Measurements from ENCODE around the gene FOXO4. TPM values are rescaled to one million over a fixed set of nuclear protein-coding genes. Genes with fewer than 3 reads are reported as not detected.

The FOXO4 gene
- total RNA-seq, 4 donors from 2014 or later = 14.9 to 18.8 (median 16.9) TPM

DNA sequence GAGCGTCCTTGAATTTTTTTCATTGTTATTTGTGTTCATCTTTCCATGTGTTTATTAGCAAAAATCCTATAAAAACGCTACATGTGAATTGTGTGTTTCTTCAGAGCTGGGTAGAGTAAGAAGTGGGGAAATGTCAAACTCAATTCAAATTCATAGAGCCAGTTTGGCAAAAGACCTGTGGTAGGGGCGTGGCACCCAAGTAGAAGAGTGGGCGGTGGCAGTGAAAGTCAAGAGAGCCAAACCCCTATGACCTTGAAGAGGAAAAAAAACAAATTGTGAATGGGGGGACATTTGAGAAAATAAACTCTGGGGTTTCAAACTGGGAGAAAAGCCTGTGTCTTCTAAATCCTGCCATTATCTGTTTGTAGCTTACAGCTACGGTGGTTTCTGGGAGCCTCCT is 4.4 kb upstream of the FOXO4 start:
- Histone ChIP-seq H3K27me3 (no peaks in the 10 kb centered on the region), H3K9me3 (no peaks in the 10 kb centered on the region), H3K36me3 (no peaks in the 10 kb centered on the region), H3K4me1 (no peaks in the 10 kb centered on the region), H3K27ac (no peak overlapping the region), H3K4me3 (replicated peaks in 1 of 3) (no peak overlapping the region)
- TF ChIP-seq, protein P1, sequence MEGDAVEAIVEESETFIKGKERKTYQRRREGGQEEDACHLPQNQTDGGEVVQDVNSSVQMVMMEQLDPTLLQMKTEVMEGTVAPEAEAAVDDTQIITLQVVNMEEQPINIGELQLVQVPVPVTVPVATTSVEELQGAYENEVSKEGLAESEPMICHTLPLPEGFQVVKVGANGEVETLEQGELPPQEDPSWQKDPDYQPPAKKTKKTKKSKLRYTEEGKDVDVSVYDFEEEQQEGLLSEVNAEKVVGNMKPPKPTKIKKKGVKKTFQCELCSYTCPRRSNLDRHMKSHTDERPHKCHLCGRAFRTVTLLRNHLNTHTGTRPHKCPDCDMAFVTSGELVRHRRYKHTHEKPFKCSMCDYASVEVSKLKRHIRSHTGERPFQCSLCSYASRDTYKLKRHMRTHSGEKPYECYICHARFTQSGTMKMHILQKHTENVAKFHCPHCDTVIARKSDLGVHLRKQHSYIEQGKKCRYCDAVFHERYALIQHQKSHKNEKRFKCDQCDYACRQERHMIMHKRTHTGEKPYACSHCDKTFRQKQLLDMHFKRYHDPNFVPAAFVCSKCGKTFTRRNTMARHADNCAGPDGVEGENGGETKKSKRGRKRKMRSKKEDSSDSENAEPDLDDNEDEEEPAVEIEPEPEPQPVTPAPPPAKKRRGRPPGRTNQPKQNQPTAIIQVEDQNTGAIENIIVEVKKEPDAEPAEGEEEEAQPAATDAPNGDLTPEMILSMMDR (IDR thresholded peaks at IDR 0.05) = no peak
- no peak for TF ChIP-seq POLR2A (IDR thresholded peaks at IDR 0.05)
- WGBS, 2 donors = 85 to 86% methylated on average over 5 of the region's 5 CpGs
- DNase-seq = no peak
- intact Hi-C loops (cut with DNase I) = no loop called here

DNA sequence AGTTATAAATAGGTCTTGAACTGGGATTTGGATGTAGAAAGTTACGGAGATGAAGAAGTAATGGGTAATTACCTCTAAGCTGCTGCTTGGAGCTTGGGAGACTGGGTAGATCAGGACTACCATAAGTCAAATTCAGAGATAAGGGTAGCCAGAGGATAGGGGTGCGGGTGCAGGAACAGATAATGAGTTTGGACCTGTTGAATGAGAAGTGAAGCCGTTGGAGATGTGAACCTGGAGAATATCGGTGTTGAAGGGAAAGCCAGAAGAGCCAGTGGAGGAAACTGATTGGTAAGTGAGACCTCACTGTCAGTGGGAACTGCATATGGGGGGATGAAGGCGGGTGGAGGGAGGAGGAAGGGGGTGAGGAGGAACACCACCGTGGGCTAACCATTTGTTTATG is 618 bp upstream of the FOXO4 start:
- no peak for DNase-seq
- H3K4me3 ChIP-seq (replicated peaks in 1 of 3) = peak overlapping the region in 1 of 3 donors; percentile 43
- H3K36me3 ChIP-seq = no peaks in the 10 kb centered on the region
- H3K27ac ChIP-seq = no peak overlapping the region
- H3K4me1 ChIP-seq = peaks cover 0 to 5% of the 10 kb centered on the region in 2 donors
- H3K27me3 ChIP-seq = no peaks in the 10 kb centered on the region
- H3K9me3 ChIP-seq = no peaks in the 10 kb centered on the region
- WGBS, 2 donors = 27 to 38% methylated on average over 6 of the region's 6 CpGs
- TF ChIP-seq, protein P1 (IDR thresholded peaks at IDR 0.05) = no peak
- TF ChIP-seq POLR2A (IDR thresholded peaks at IDR 0.05) = no peak
- intact Hi-C loops (cut with DNase I) = no loop called here

DNA sequence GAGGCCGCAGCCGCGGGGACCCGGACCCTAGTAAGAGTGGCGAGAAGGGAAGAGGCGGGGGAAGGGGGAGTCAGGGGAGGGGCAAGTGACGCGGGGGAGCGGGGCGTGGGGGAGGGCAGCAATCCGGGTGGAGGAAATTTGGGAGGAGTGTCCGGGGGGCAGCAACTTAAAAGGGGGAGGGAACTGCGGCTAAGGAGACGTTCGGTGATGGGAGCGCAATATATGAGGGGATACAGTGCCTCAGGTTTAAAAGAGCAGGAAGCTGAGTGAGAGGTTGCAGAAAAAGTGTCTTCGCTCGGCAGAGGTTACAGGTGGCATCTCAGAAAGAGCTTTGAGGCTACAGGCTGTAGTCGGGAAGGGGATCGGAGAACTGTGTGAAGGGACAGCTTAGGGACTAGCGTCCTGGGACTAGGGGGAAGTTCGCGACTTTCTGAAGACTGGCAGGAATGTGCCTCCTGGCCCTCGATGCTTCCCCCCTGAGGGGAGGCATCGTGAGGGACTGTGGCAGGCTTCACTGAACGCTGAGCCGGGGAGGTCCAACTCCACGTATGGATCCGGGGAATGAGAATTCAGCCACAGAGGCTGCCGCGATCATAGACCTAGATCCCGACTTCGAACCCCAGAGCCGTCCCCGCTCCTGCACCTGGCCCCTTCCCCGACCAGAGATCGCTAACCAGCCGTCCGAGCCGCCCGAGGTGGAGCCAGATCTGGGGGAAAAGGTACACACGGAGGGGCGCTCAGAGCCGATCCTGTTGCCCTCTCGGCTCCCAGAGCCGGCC is 519 bp downstream of the FOXO4 start:
- intact Hi-C loops (cut with DNase I) = no loop called here
- H3K4me1 ChIP-seq = peaks cover 0 to 5% of the 10 kb centered on the region in 2 donors
- peak overlapping the region in 2 of 3 donors; percentile 45 to 76 for H3K27ac ChIP-seq
- no peaks in the 10 kb centered on the region for H3K27me3 ChIP-seq
- 0 to 1% methylated on average over 14 to 19 of the region's 46 CpGs for WGBS, 2 donors
- H3K36me3 ChIP-seq = no peaks in the 10 kb centered on the region
- no peak for DNase-seq
- H3K4me3 ChIP-seq (replicated peaks in 1 of 3) = peak overlapping the region; percentile 23 to 43 (median 26)
- no peak for TF ChIP-seq POLR2A (IDR thresholded peaks at IDR 0.05)
- TF ChIP-seq, protein P1 (IDR thresholded peaks at IDR 0.05) = no peak
- no peaks in the 10 kb centered on the region for H3K9me3 ChIP-seq

DNA sequence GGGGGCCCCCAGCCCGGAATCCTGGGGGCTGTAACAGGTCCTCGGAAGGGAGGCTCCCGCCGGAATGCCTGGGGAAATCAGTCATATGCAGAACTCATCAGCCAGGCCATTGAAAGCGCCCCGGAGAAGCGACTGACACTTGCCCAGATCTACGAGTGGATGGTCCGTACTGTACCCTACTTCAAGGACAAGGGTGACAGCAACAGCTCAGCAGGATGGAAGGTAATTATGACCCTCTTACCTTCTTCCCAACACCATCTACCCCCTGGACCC is 1.0 kb downstream of the FOXO4 start:
- H3K36me3 ChIP-seq = no peaks in the 10 kb centered on the region
- peaks cover 0 to 5% of the 10 kb centered on the region in 2 donors for H3K4me1 ChIP-seq
- intact Hi-C loops (cut with DNase I) = no loop called here
- no peak for DNase-seq
- WGBS, 2 donors = 13 to 20% methylated on average over 1 to 4 of the region's 9 CpGs
- H3K27me3 ChIP-seq = no peaks in the 10 kb centered on the region
- peak overlapping the region in 2 of 3 donors; percentile 23 to 43 for H3K4me3 ChIP-seq (replicated peaks in 1 of 3)
- H3K9me3 ChIP-seq = no peaks in the 10 kb centered on the region
- TF ChIP-seq, protein P1 (IDR thresholded peaks at IDR 0.05) = no peak
- TF ChIP-seq POLR2A (IDR thresholded peaks at IDR 0.05) = no peak
- no peak overlapping the region for H3K27ac ChIP-seq

DNA sequence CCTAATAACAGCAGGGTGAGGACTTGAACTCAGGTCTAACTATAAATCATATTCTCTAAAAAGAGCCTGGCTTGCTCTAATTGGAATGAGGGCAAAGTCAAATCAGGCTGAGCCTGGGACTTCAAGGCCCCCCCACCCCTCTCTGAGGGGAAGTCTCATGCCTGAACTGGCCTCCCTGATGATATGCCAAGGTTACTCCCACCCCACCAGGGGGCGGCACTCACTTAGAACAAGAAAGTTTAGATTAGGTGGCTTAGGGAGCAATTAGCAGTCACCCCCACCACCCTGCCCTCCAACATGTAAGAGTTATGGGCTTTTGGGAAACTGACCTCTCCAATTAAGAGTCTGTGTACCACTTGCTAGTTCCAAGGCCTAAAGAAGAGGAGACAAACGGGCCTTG is 2.7 kb downstream of the FOXO4 start:
- DNase-seq = peak; percentile 40
- 34 to 47% methylated on average over 2 of the region's 2 CpGs for WGBS, 2 donors
- no peak for TF ChIP-seq POLR2A (IDR thresholded peaks at IDR 0.05)
- TF ChIP-seq, protein P1 (IDR thresholded peaks at IDR 0.05) = peak in 4 of 6 experiments; percentile 18 to 27 (median 22)
- no peak overlapping the region for H3K27ac ChIP-seq
- H3K36me3 ChIP-seq = no peaks in the 10 kb centered on the region
- H3K4me1 ChIP-seq = peaks cover 0 to 5% of the 10 kb centered on the region in 2 donors
- no peaks in the 10 kb centered on the region for H3K27me3 ChIP-seq
- H3K4me3 ChIP-seq (replicated peaks in 1 of 3) = no peak overlapping the region
- intact Hi-C loops (cut with DNase I) = no loop called here
- no peaks in the 10 kb centered on the region for H3K9me3 ChIP-seq

Data from thyroid gland (tissue), 4 donors.